ENCODE results near the gene ACADVL. TPM values are rescaled to one million over a fixed set of nuclear protein-coding genes. Genes with fewer than 3 reads are reported as not detected.

ACADVL gene
- total and polyA plus RNA-seq, 2 of the 4 experiments (the other 2 are of a cell fraction): 139 to 752 TPM

DNA sequence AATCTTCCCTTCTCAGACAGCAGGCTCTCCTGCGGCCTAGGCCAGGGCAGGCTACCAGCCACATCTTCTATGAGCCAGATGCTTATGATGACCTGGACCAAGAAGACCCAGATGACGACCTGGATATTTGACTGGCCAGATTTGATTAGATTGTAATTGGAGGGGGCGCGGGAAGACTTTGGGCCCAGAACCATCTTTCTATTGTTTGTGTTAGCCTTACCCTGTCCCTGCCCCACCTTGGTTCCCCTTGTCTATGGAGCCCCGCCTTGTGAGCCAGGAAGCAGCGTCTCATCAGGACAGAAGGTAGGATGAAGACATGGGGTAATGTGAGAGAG, 39.8 kb downstream of the ACADVL start:
- no peak overlapping the region for H4K8ac ChIP-seq (ENCODE audit: low read depth in 2 of 2, low read length in 2 of 2)
- H2BK120ac ChIP-seq (ENCODE audit: low read depth, low read length): no peak overlapping the region
- H3K9me3 ChIP-seq (ENCODE audit: control insufficient read depth, insufficient read depth, low read length): no peaks in the 10 kb centered on the region
- H3K4me3 ChIP-seq (ENCODE audit: insufficient read depth, low read depth, low read length): no peak overlapping the region
- H2AK5ac ChIP-seq (ENCODE audit: low read depth, low read length): no peak overlapping the region
- H3K14ac ChIP-seq (replicated peaks; ENCODE audit: low read depth, low read length): no peak overlapping the region
- H3K9ac ChIP-seq (ENCODE audit: low read depth, low read length): no peak overlapping the region
- no peak overlapping the region for H3K56ac ChIP-seq (ENCODE audit: extremely low read depth, insufficient read depth, low read length)
- peaks cover 10% of the 10 kb centered on the region for H3K9me1 ChIP-seq (ENCODE audit: insufficient read depth, low read length)
- no peak overlapping the region for H4K5ac ChIP-seq (ENCODE audit: low read depth, low read length)
- no peak overlapping the region for H3K4me2 ChIP-seq (ENCODE audit: low read depth, low read length)
- H3K27ac ChIP-seq (ENCODE audit: insufficient read depth, low read length): no peak overlapping the region
- no CpG with 5 or more reads among the region's 6 CpGs for WGBS, 2 experiments (ENCODE audit: extremely low coverage in 2 of 2, insufficient read length in 1 of 2)
- no peak overlapping the region for H2BK20ac ChIP-seq (ENCODE audit: low read depth, low read length)
- no peaks in the 10 kb centered on the region for H4K20me1 ChIP-seq (ENCODE audit: insufficient read depth, low read length)
- no peak overlapping the region for H3K4ac ChIP-seq (ENCODE audit: low read depth, low read length)
- no peak overlapping the region for H4K91ac ChIP-seq (ENCODE audit: insufficient read depth, low read depth, low read length)
- no peak overlapping the region for H2BK15ac ChIP-seq (ENCODE audit: low read depth, low read length)
- dilution Hi-C loops (cut with HindIII; ENCODE audit: low sequenced_read_pairs, unreplicated experiment) (no loop called here), intact Hi-C loops (cut with micrococcal nuclease) (no loop called here), in situ Hi-C loops (cut with MboI; ENCODE audit: low sequenced_read_pairs) (no loop called here)
- H2AK9ac ChIP-seq (replicated peaks; ENCODE audit: low read depth, low read length, poor library complexity): no peak overlapping the region
- no peak overlapping the region for H2AFZ ChIP-seq (replicated peaks; ENCODE audit: low read length, poor library complexity)
- H3K23ac ChIP-seq (ENCODE audit: low read depth, low read length): no peak overlapping the region
- H3K79me1 ChIP-seq (ENCODE audit: low read depth in 1 of 2, low read length in 2 of 2): peaks cover under 1 to 7% of the 10 kb centered on the region in 2 experiments; a peak in 2 of 4 replicates
- BruUV-seq (replicated peaks): no TSS peak
- DNase-seq: no peak
- ChIA-PET CTCF (no interaction called here), POLR2A (ENCODE audit: unreplicated experiment) (no interaction called here)
- H3K4me1 ChIP-seq (ENCODE audit: control insufficient read depth, insufficient read depth, low read length): peaks cover 8% of the 10 kb centered on the region
- no peak overlapping the region for H2BK5ac ChIP-seq (ENCODE audit: low read depth, low read length, poor library complexity, severe bottlenecking)
- peaks cover 13% of the 10 kb centered on the region; the same call in 1 of the 2 replicates for H3K27me3 ChIP-seq (ENCODE audit: control insufficient read depth, insufficient read depth, low read length)
- TF ChIP-seq MAFK (IDR thresholded peaks at IDR 0.05; ENCODE audit: low read depth, low read length): no peak
- TF ChIP-seq NFE2L2 (IDR thresholded peaks at IDR 0.05; ENCODE audit: low read depth, low read length): no peak
- TF ChIP-seq, protein P1, sequence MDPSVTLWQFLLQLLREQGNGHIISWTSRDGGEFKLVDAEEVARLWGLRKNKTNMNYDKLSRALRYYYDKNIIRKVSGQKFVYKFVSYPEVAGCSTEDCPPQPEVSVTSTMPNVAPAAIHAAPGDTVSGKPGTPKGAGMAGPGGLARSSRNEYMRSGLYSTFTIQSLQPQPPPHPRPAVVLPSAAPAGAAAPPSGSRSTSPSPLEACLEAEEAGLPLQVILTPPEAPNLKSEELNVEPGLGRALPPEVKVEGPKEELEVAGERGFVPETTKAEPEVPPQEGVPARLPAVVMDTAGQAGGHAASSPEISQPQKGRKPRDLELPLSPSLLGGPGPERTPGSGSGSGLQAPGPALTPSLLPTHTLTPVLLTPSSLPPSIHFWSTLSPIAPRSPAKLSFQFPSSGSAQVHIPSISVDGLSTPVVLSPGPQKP (IDR thresholded peaks at IDR 0.05; ENCODE audit: borderline replicate concordance, low read depth, low read length): no peak
- TF ChIP-seq POLR2A (IDR thresholded peaks at IDR 0.05; ENCODE audit: low read depth, low read length): no peak
- TF ChIP-seq SMC3 (IDR thresholded peaks at IDR 0.05; ENCODE audit: low read depth, low read length): no peak
- TF ChIP-seq, protein P2, sequence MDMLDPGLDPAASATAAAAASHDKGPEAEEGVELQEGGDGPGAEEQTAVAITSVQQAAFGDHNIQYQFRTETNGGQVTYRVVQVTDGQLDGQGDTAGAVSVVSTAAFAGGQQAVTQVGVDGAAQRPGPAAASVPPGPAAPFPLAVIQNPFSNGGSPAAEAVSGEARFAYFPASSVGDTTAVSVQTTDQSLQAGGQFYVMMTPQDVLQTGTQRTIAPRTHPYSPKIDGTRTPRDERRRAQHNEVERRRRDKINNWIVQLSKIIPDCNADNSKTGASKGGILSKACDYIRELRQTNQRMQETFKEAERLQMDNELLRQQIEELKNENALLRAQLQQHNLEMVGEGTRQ (IDR thresholded peaks at IDR 0.05; ENCODE audit: low read depth, low read length): no peak
- no peak for TF ChIP-seq FOS (IDR thresholded peaks at IDR 0.05; ENCODE audit: low read depth, low read length)
- TF ChIP-seq CEBPB (IDR thresholded peaks at IDR 0.05; ENCODE audit: low read depth, low read length): no peak
- no peak for TF ChIP-seq RCOR1 (IDR thresholded peaks at IDR 0.05; ENCODE audit: insufficient replicate concordance, low read length)
- no peak for TF ChIP-seq MAZ (IDR thresholded peaks at IDR 0.05; ENCODE audit: borderline replicate concordance, low read depth, low read length)
- TF ChIP-seq BHLHE40 (IDR thresholded peaks at IDR 0.05; ENCODE audit: low read depth, low read length): no peak
- peaks cover 29% of the 10 kb centered on the region for H3K36me3 ChIP-seq (ENCODE audit: control insufficient read depth, insufficient read depth, low read length)
- no peak for ATAC-seq (ENCODE audit: low read depth)
- H3K18ac ChIP-seq (ENCODE audit: low read depth, low read length): no peak overlapping the region

All from IMR-90 (cell line).